Stimulated activated naive CD8-positive, alpha-beta T cell treated with anti-CD3 and anti-CD28 coated beads, Interleukin-15, amount 100 ng/mL, for 72 hours (primary cell): ENCODE results near the gene SIPA1.
A peak's percentile ranks its signal among the peaks of the same experiment; 100 is the strongest.

Experiments
- ATAC-seq: fragments of 150-1000 bp; cut with Tn5 transposase; 2 replicates; pipeline ENCODE4 v1.10.0; 2021; ENCODE audit warnings: mild to moderate bottlenecking, moderate library complexity
- DNase-seq, 2 donors: peaks; one replicate each; pipeline ENCODE4 v3.0.0; 2021 to 2022
- H3K27ac Mint-ChIP-seq, 2 donors: one replicate each; pipeline ENCODE4 v1.8.0; 2022; ENCODE audit warnings: mild to moderate bottlenecking in 2 of 2, mixed read lengths in 2 of 2, moderate library complexity in 2 of 2
- H3K27me3 Mint-ChIP-seq: one replicate; pipeline ENCODE4 v1.8.0; 2022; ENCODE audit warnings: mixed read lengths
- H3K4me1 Mint-ChIP-seq: one replicate; pipeline ENCODE4 v1.8.0; 2022; ENCODE audit warnings: mild to moderate bottlenecking, mixed read lengths
- H3K4me3 Mint-ChIP-seq, 2 donors: one replicate each; pipeline ENCODE4 v1.8.0; 2022; ENCODE audit warnings: mild to moderate bottlenecking in 2 of 2, mixed read lengths in 2 of 2, moderate library complexity in 1 of 2
- H3K9me3 Mint-ChIP-seq, 2 donors: one replicate each; pipeline ENCODE4 v1.8.0; 2022; ENCODE audit warnings: mixed read lengths in 2 of 2

Gene SIPA1

GRCh38 chr11:65637794-65638419 lies at the start of gene SIPA1:
Gene SIPA1 (plus strand): TSS chr11:65638101. CDS start chr11:65640922, 2,821 bp downstream.
- DNase-seq = peak; percentile 77
- H3K4me1 Mint-ChIP-seq = peaks cover 74% of the 10 kb centered on the region
- H3K9me3 Mint-ChIP-seq = no peaks in the 10 kb centered on the region
- peak within 1 kb of the TSS; percentile 85 to 94 for H3K4me3 Mint-ChIP-seq
- peak; percentile 67 for ATAC-seq
- no peaks in the 10 kb centered on the region for H3K27me3 Mint-ChIP-seq
- peak within 1 kb of the TSS; percentile 61 to 94 for H3K27ac Mint-ChIP-seq

GRCh38 chr11:65588199-65589054 lies 49.5 kb upstream of the SIPA1 start:
- Mint-ChIP-seq H3K4me3 (peak overlapping the region; percentile 83 to 85), H3K27me3 (no peaks in the 10 kb centered on the region), H3K4me1 (peaks cover 71% of the 10 kb centered on the region), H3K9me3 (no peaks in the 10 kb centered on the region), H3K27ac (peak overlapping the region; percentile 96 to 97)
- peak; percentile 82 to 90 for DNase-seq
- peak; percentile 88 for ATAC-seq

- peak; percentile 68 for ATAC-seq
These were observed 48.3 kb upstream of the SIPA1 start for GRCh38 chr11:65589444-65590239.

GRCh38 chr11:65590240-65590738 lies 47.6 kb upstream of the SIPA1 start:
- Mint-ChIP-seq H3K4me3 (no peak overlapping the region), H3K27me3 (no peaks in the 10 kb centered on the region), H3K27ac (no peak overlapping the region), H3K9me3 (no peaks in the 10 kb centered on the region), H3K4me1 (peaks cover 79% of the 10 kb centered on the region)
- ATAC-seq = no peak
- no peak for DNase-seq

More at GRCh38 chr11:65589444-65590239, 48.3 kb upstream of the SIPA1 start:
- H3K4me3 Mint-ChIP-seq = peak overlapping the region; percentile 83 to 85
- peak; percentile 75 to 81 for DNase-seq
- no peaks in the 10 kb centered on the region for H3K27me3 Mint-ChIP-seq
- H3K9me3 Mint-ChIP-seq = no peaks in the 10 kb centered on the region
- peaks cover 72% of the 10 kb centered on the region for H3K4me1 Mint-ChIP-seq
- H3K27ac Mint-ChIP-seq = peak overlapping the region; percentile 84 to 85

- no peak overlapping the region for H3K4me3 Mint-ChIP-seq
- DNase-seq (no peak), ATAC-seq (no peak)
- no peak overlapping the region for H3K27ac Mint-ChIP-seq
- no peaks in the 10 kb centered on the region for H3K27me3 Mint-ChIP-seq
- peaks cover 73% of the 10 kb centered on the region for H3K4me1 Mint-ChIP-seq
- H3K9me3 Mint-ChIP-seq = no peaks in the 10 kb centered on the region
These were observed 45.7 kb upstream of the SIPA1 start for GRCh38 chr11:65591939-65592857.

- Mint-ChIP-seq H3K4me1 (peaks cover 65% of the 10 kb centered on the region), H3K4me3 (no peak overlapping the region), H3K9me3 (no peaks in the 10 kb centered on the region), H3K27me3 (no peaks in the 10 kb centered on the region), H3K27ac (no peak overlapping the region)
- DNase-seq = no peak
- no peak for ATAC-seq
These were observed 44.9 kb upstream of the SIPA1 start for GRCh38 chr11:65592858-65593517.

- H3K4me3 Mint-ChIP-seq = no peak overlapping the region
- DNase-seq = no peak
- peak; percentile 41 for ATAC-seq
These were observed 44.1 kb upstream of the SIPA1 start for GRCh38 chr11:65593518-65594414.

GRCh38 chr11:65595131-65595530 lies 42.8 kb upstream of the SIPA1 start:
- peak; percentile 6 for ATAC-seq
- Mint-ChIP-seq H3K27ac (peak overlapping the region in 1 of 2 donors; percentile 89), H3K4me1 (peaks cover 43% of the 10 kb centered on the region), H3K27me3 (no peaks in the 10 kb centered on the region), H3K4me3 (no peak overlapping the region), H3K9me3 (no peaks in the 10 kb centered on the region)
- no peak for DNase-seq

More at GRCh38 chr11:65593518-65594414, 44.1 kb upstream of the SIPA1 start:
- no peaks in the 10 kb centered on the region for H3K27me3 Mint-ChIP-seq
- H3K27ac Mint-ChIP-seq = no peak overlapping the region
- peaks cover 57% of the 10 kb centered on the region for H3K4me1 Mint-ChIP-seq
- H3K9me3 Mint-ChIP-seq = no peaks in the 10 kb centered on the region

- peaks cover 38% of the 10 kb centered on the region for H3K4me1 Mint-ChIP-seq
- no peaks in the 10 kb centered on the region for H3K27me3 Mint-ChIP-seq
- no peak within 1 kb of the TSS for H3K4me3 Mint-ChIP-seq
- ATAC-seq = peak; percentile 26
- peak within 1 kb of the TSS; percentile 77 to 89 for H3K27ac Mint-ChIP-seq
- no peak for DNase-seq
- no peaks in the 10 kb centered on the region for H3K9me3 Mint-ChIP-seq
These were observed 42.2 kb upstream of the SIPA1 start, which contains the start of gene KCNK7 for GRCh38 chr11:65595543-65596281. Gene KCNK7 (minus strand): TSS chr11:65595800. CDS start chr11:65595772, 28 bp downstream.

GRCh38 chr11:65596520-65596919 lies 41.4 kb upstream of the SIPA1 start:
- Mint-ChIP-seq H3K9me3 (no peaks in the 10 kb centered on the region), H3K27me3 (no peaks in the 10 kb centered on the region)

GRCh38 chr11:65598258-65598699 lies 39.6 kb upstream of the SIPA1 start:
- no peak overlapping the region for H3K27ac Mint-ChIP-seq
- H3K9me3 Mint-ChIP-seq = no peaks in the 10 kb centered on the region
- peaks cover 31% of the 10 kb centered on the region for H3K4me1 Mint-ChIP-seq
- H3K4me3 Mint-ChIP-seq = no peak overlapping the region
- no peaks in the 10 kb centered on the region for H3K27me3 Mint-ChIP-seq
- no peak for ATAC-seq
- no peak for DNase-seq

More at GRCh38 chr11:65596520-65596919, 41.4 kb upstream of the SIPA1 start:
- Mint-ChIP-seq H3K4me3 (no peak overlapping the region), H3K4me1 (peaks cover 36% of the 10 kb centered on the region), H3K27ac (peak overlapping the region in 1 of 2 donors; percentile 61)
- ATAC-seq (no peak), DNase-seq (no peak)

GRCh38 chr11:65599216-65599954 lies 38.5 kb upstream of the SIPA1 start:
- no peaks in the 10 kb centered on the region for H3K27me3 Mint-ChIP-seq
- ATAC-seq = no peak
- H3K9me3 Mint-ChIP-seq = no peaks in the 10 kb centered on the region
- peaks cover 20% of the 10 kb centered on the region for H3K4me1 Mint-ChIP-seq
- H3K4me3 Mint-ChIP-seq = no peak overlapping the region
- DNase-seq = no peak
- no peak overlapping the region for H3K27ac Mint-ChIP-seq
